BLaER1 treated with 17β-estradiol and CSF1 and Interleukin-3, amounts not matched to agents 10 nM and 100 nM (cell line): ENCODE results near the gene CCDC187.

Source experiments
- H3K27ac ChIP-seq, 11 experiments: shearing (Covaris generic); formaldehyde crosslinking; 2 replicates each; pipeline ENCODE4 v1.8.1; 2022
- H3K27me3 ChIP-seq, 11 experiments: shearing (Covaris generic); formaldehyde crosslinking; 2 replicates each; pipeline ENCODE4 v1.8.1; 2022
- H3K36me3 ChIP-seq, 11 experiments: shearing (Covaris generic); formaldehyde crosslinking; 2 replicates each; pipeline ENCODE4 v1.8.1; 2022
- H3K4me1 ChIP-seq, 10 experiments: shearing (Covaris generic); formaldehyde crosslinking; 2 replicates each; pipeline ENCODE4 v1.8.1; 2022
- H3K4me2 ChIP-seq, 11 experiments: shearing (Covaris generic); formaldehyde crosslinking; 2 replicates each; pipeline ENCODE4 v1.8.1; 2022
- H3K4me3 ChIP-seq, 10 experiments: shearing (Covaris generic); formaldehyde crosslinking; 2 replicates each; pipeline ENCODE4 v1.8.1; 2022
- H3K9ac ChIP-seq, 11 experiments: shearing (Covaris generic); formaldehyde crosslinking; 2 replicates each; pipeline ENCODE4 v1.8.1; 2022
- H3K9me3 ChIP-seq, 11 experiments: shearing (Covaris generic); formaldehyde crosslinking; replicated peaks in 1 of 11; 2 replicates each; pipeline ENCODE4 v1.8.1; 2022
- H4K20me1 ChIP-seq, 11 experiments: shearing (Covaris generic); formaldehyde crosslinking; 2 replicates each; pipeline ENCODE4 v1.8.1; 2022
- Cebpa-rat ChIP-seq, 11 experiments: shearing (Covaris generic); IDR thresholded peaks; 2 replicates each; pipeline ENCODE4 v1.8.1; 2022

CCDC187 gene

GRCh38 chr9:136242918-136243525 is 60.9 kb downstream of the CCDC187 start:
- Histone ChIP-seq H3K4me2 (peak overlapping the region; percentile 89 to 100 (median 95)), H3K9me3 (no peaks in the 10 kb centered on the region), H3K36me3 (peaks cover 0 to 15% (median 0%) of the 10 kb centered on the region in 11 experiments; a peak in 6 of 22 replicates), H4K20me1 (peaks cover 42 to 75% (median 73%) of the 10 kb centered on the region in 11 experiments; a peak in 21 of 22 replicates), H3K27me3 (peaks cover 0 to 35% (median 0%) of the 10 kb centered on the region in 11 experiments; a peak in 6 of 22 replicates), H3K4me1 (peaks cover 73 to 95% (median 92%) of the 10 kb centered on the region in 10 experiments), H3K27ac (peak overlapping the region in 6 of 11 experiments; percentile 0 to 88 (median 86); a peak in 6 of 22 replicates), H3K4me3 (peak overlapping the region in 5 of 10 experiments; percentile 89 to 98 (median 94); a peak in 3 of 20 replicates), H3K9ac (peak overlapping the region in 8 of 11 experiments; percentile 19 to 88 (median 84); a peak in 14 of 22 replicates)
- TF ChIP-seq Cebpa-rat (IDR thresholded peaks at IDR 0.05), result 0 out of 22 replicates have a peak, but pooled peaks of 1 of the 11 experiments have one; percentile 30

DNA sequence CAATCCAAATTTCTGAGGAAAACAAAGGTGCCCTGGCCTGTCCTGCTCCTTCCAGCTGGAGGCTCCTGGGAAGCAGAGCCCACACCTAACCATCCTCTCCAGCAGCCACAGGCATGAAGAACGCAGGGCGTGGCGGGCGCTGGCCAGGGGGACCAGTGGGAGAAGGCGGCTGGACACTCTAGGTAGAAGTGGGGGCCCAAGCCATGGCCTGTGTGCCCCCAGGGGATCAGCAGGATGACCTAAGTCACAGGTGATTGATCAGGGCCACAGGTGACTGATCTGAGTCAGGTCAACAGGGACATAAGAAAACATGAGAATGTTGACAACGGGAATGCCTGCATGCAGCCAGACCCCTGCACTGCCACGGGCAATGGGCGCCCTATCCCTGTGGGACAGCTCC is 61.6 kb downstream of the CCDC187 start:
- Histone ChIP-seq H4K20me1 (peaks cover 50 to 83% (median 81%) of the 10 kb centered on the region in 11 experiments; a peak in 21 of 22 replicates), H3K4me2 (peak overlapping the region; percentile 89 to 100 (median 95); a peak in 20 of 22 replicates), H3K4me1 (peaks cover 81 to 95% (median 93%) of the 10 kb centered on the region in 10 experiments), H3K36me3 (peaks cover 0 to 18% (median 3%) of the 10 kb centered on the region in 11 experiments; a peak in 17 of 22 replicates), H3K4me3 (no peak overlapping the region), H3K27ac (no peak overlapping the region; a peak in 1 of 22 replicates), H3K27me3 (peaks cover 0 to 42% (median 0%) of the 10 kb centered on the region in 11 experiments; a peak in 6 of 22 replicates), H3K9me3 (no peaks in the 10 kb centered on the region), H3K9ac (peak overlapping the region in 4 of 11 experiments; percentile 49 to 88 (median 87); a peak in 5 of 22 replicates)
- TF ChIP-seq Cebpa-rat (IDR thresholded peaks at IDR 0.05), result no peak

GRCh38 chr9:136241542-136241941 is 62.4 kb downstream of the CCDC187 start:
- Histone ChIP-seq H4K20me1 (peaks cover 53 to 90% (median 88%) of the 10 kb centered on the region in 11 experiments; a peak in 21 of 22 replicates), H3K27ac (no peak overlapping the region), H3K27me3 (peaks cover 0 to 34% (median 0%) of the 10 kb centered on the region in 11 experiments; a peak in 6 of 22 replicates), H3K4me1 (peaks cover 77 to 95% (median 93%) of the 10 kb centered on the region in 10 experiments), H3K9me3 (no peaks in the 10 kb centered on the region), H3K36me3 (peaks cover 2 to 26% (median 10%) of the 10 kb centered on the region in 11 experiments; a peak in 20 of 22 replicates), H3K4me3 (no peak overlapping the region; a peak in 1 of 20 replicates), H3K4me2 (peak overlapping the region; percentile 70 to 100 (median 95); a peak in 19 of 22 replicates), H3K9ac (peak overlapping the region in 4 of 11 experiments; percentile 39 to 66 (median 52); a peak in 4 of 22 replicates)
- no peak for TF ChIP-seq Cebpa-rat (IDR thresholded peaks at IDR 0.05)

- Histone ChIP-seq H3K27me3 (peaks cover 0 to 32% (median 0%) of the 10 kb centered on the region in 11 experiments; a peak in 6 of 22 replicates), H3K9me3 (no peaks in the 10 kb centered on the region), H3K4me1 (peaks cover 71 to 95% (median 93%) of the 10 kb centered on the region in 10 experiments), H3K36me3 (peaks cover 5 to 32% (median 16%) of the 10 kb centered on the region in 11 experiments; a peak in 20 of 22 replicates), H3K27ac (peak overlapping the region in 4 of 11 experiments; percentile 33 to 56 (median 45); a peak in 5 of 22 replicates), H3K4me2 (peak overlapping the region; percentile 70 to 100 (median 95); a peak in 21 of 22 replicates), H3K9ac (peak overlapping the region in 4 of 11 experiments; percentile 39 to 66 (median 52); a peak in 7 of 22 replicates), H4K20me1 (peaks cover 59 to 96% (median 94%) of the 10 kb centered on the region in 11 experiments; a peak in 21 of 22 replicates), H3K4me3 (peak overlapping the region in 2 of 10 experiments; percentile 5 to 11; a peak in 2 of 20 replicates)
- TF ChIP-seq Cebpa-rat (IDR thresholded peaks at IDR 0.05), result no peak
Observed at GRCh38 chr9:136240941-136241340, 63.0 kb downstream of the CCDC187 start.

GRCh38 chr9:136239983-136240330 is 63.9 kb downstream of the CCDC187 start:
- H3K9ac ChIP-seq, result peak overlapping the region in 3 of 11 experiments; percentile 39 to 66 (median 65); a peak in 4 of 22 replicates
- no peak for TF ChIP-seq Cebpa-rat (IDR thresholded peaks at IDR 0.05)
- no peaks in the 10 kb centered on the region for H3K9me3 ChIP-seq
- H4K20me1 ChIP-seq, result peaks cover 63 to 100% (median 100%) of the 10 kb centered on the region in 11 experiments; a peak in 21 of 22 replicates
- peaks cover 67 to 100% (median 100%) of the 10 kb centered on the region in 10 experiments for H3K4me1 ChIP-seq
- peak overlapping the region in 7 of 11 experiments; percentile 30 to 56 (median 39); a peak in 8 of 22 replicates for H3K27ac ChIP-seq
- peak overlapping the region in 2 of 10 experiments; percentile 11 to 38; a peak in 4 of 20 replicates for H3K4me3 ChIP-seq
- H3K27me3 ChIP-seq, result peaks cover 0 to 35% (median 0%) of the 10 kb centered on the region in 11 experiments; a peak in 6 of 22 replicates
- H3K36me3 ChIP-seq, result peaks cover 8 to 41% (median 26%) of the 10 kb centered on the region in 11 experiments; a peak in 20 of 22 replicates
- H3K4me2 ChIP-seq, result peak overlapping the region; percentile 70 to 100 (median 95)

DNA sequence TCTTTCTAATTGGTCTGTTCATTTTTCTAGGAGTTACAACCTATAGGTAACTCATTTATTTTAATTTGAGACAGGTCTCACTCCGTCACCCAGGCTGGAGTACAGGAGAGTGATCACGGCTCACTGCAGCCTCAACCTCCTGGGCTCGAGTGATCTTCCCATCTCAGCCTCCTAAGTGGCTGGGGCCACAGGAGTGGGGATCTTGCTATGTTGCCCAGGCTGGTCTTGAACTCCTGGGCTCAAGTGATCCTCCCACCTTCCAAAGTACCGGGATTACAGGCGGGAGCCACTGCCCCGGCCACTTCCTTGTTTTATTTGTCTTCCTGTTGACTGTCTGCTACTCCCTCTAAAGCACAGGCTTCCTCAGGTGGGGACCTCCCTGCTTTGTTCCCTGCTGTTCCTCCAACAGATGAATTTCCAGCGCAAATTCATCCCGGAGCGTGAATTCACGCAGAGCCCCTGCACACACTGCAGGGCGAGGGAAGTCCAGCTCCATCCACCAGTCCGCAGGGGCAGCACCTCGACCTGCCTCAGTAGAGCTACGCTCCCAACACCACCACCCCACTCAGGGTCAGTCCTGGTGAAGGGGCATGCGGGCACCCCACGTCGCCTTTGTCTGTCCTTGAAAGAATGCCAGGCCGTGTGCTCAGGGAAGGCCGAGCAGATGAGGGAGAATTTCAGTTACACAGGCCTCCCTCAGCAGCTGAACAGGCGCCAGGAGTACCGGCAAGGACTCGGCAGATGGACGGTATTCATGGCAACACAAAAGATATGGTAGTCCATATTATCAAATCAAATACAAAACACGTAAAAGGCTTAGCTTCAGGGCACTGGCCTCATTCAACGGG is 64.5 kb downstream of the CCDC187 start:
- Histone ChIP-seq H3K9ac (peak overlapping the region in 6 of 11 experiments; percentile 6 to 66 (median 52); a peak in 11 of 22 replicates), H3K4me2 (peak overlapping the region; percentile 70 to 100 (median 95))

DNA sequence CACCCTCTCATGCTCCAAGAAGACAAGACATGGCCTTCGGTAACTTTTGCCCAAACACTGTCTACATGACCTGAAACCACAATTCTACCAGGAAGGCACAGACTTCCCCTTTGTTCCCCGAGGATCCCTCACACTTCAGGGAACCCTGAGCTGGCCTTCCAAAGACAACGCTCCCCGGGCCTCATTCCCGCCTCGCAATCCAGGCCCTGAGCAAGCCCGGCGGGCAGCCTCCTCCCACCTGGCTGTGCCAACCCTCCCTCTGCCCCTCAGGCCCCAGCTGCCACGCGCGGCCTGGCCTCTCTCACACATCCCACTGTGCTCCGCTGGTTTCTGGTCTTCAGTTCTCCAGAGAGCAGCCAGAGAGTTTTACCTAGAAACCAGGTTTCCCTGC is 65.6 kb downstream of the CCDC187 start:
- Histone ChIP-seq H3K9me3 (no peaks in the 10 kb centered on the region), H3K9ac (peak overlapping the region in 7 of 11 experiments; percentile 15 to 66 (median 47); a peak in 13 of 22 replicates), H3K27ac (peak overlapping the region in 5 of 11 experiments; percentile 6 to 57 (median 52); a peak in 9 of 22 replicates), H3K4me1 (peaks cover 60 to 100% (median 100%) of the 10 kb centered on the region in 10 experiments), H3K27me3 (peaks cover 0 to 41% (median 0%) of the 10 kb centered on the region in 11 experiments; a peak in 6 of 22 replicates), H3K4me3 (peak overlapping the region in 4 of 10 experiments; percentile 6 to 53 (median 25); a peak in 6 of 20 replicates), H3K4me2 (peak overlapping the region; percentile 70 to 100 (median 95)), H4K20me1 (peaks cover 63 to 100% (median 100%) of the 10 kb centered on the region in 11 experiments; a peak in 21 of 22 replicates), H3K36me3 (peaks cover 8 to 51% (median 32%) of the 10 kb centered on the region in 11 experiments; a peak in 20 of 22 replicates)
- TF ChIP-seq Cebpa-rat (IDR thresholded peaks at IDR 0.05), result no peak

More for the DNA sequence above, 64.5 kb downstream of the CCDC187 start:
- H3K4me3 ChIP-seq, result peak overlapping the region in 4 of 10 experiments; percentile 20 to 53 (median 30); a peak in 5 of 20 replicates
- no peak for TF ChIP-seq Cebpa-rat (IDR thresholded peaks at IDR 0.05)
- no peaks in the 10 kb centered on the region for H3K9me3 ChIP-seq
- peaks cover 8 to 47% (median 32%) of the 10 kb centered on the region in 11 experiments; a peak in 20 of 22 replicates for H3K36me3 ChIP-seq
- H4K20me1 ChIP-seq, result peaks cover 63 to 100% (median 100%) of the 10 kb centered on the region in 11 experiments; a peak in 21 of 22 replicates
- H3K27ac ChIP-seq, result peak overlapping the region in 5 of 11 experiments; percentile 6 to 57 (median 52); a peak in 9 of 22 replicates
- H3K27me3 ChIP-seq, result peaks cover 0 to 35% (median 0%) of the 10 kb centered on the region in 11 experiments; a peak in 6 of 22 replicates
- peaks cover 61 to 100% (median 100%) of the 10 kb centered on the region in 10 experiments for H3K4me1 ChIP-seq
